Pancreas (tissue), 10 donors: ENCODE measurements around the gene PLB1. TPM values are rescaled to one million over a fixed set of nuclear protein-coding genes. Genes with fewer than 3 reads are reported as not detected.

Experiments
- ATAC-seq, 4 donors: fragments of 200-7000 bp; cut with Tn5 transposase; one replicate each; pipeline versions ENCODE4 v1.8.0 to v1.9.1; 2020; ENCODE audit warnings: mild to moderate bottlenecking in 4 of 4, moderate library complexity in 4 of 4
- DNase-seq, 6 donors: peaks; one replicate each; pipeline ENCODE4 v3.0.0-alpha.2; 2020
- FAIRE-seq: peaks from 2 replicates; lab custom pipeline; 2012; peaks lifted over from hg19 to GRCh38; lab: Jason Lieb, UNC
- H3K27ac ChIP-seq, 4 donors: fragments of 200-600 bp; sonication (generic); 1 replicate in 3 of 4; 2 replicates in 1 of 4; pipeline versions ENCODE4 v1.5.0 to v1.8.0; 2020
- H3K27me3 ChIP-seq, 4 donors: fragments of 200-600 bp; one replicate each; pipeline ENCODE4 v1.8.0; 2021
- H3K36me3 ChIP-seq, 3 donors: fragments of 200-600 bp; sonication (generic) in 1 of 3; one replicate each; pipeline versions ENCODE4 v1.5.0 to v1.8.0; 2020 to 2021
- H3K4me1 ChIP-seq, 3 donors: fragments of 200-600 bp; one replicate each; pipeline ENCODE4 v1.8.0; 2021
- H3K4me3 ChIP-seq, 4 donors: fragments of 200-600 bp; sonication (generic) in 2 of 4; one replicate each; pipeline versions ENCODE4 v1.5.0 to v1.8.0; 2020 to 2021
- H3K9me3 ChIP-seq, 4 donors: fragments of 200-600 bp; one replicate each; pipeline ENCODE4 v1.8.0; 2021
- CTCF ChIP-seq, 4 donors: fragments of 200-600 bp; sonication (generic) in 3 of 4; IDR thresholded peaks; one replicate each; pipeline versions ENCODE4 v1.5.0 to v1.8.0; 2021; ENCODE audit warnings: antibody characterized with exemption in 4 of 4
- WGBS, 2 donors: extraction: QIAGEN DNeasy Blood & Tissue Kit; methylation state at CpG; one replicate each; pipeline ENCODE4 v1.1.7; 2013; 5-methylcytosine and 5-hydroxymethylcytosine counted together
- intact Hi-C, 3 donors: fragments of 100-400 bp; cut with DNase I; formaldehyde crosslinking; loops; one replicate each; pipeline versions ENCODE4 v1.11.1 to v1.14.2; 2022
- polyA plus RNA-seq, 2 donors: library from polyadenylated mRNA; stranded (reverse); fragments of 200-250 nt; gene quantifications; one replicate each; pipeline ENCODE4 v1.2.3, GENCODE V29; 2013
- total RNA-seq, 6 donors: library from RNA; stranded (reverse); fragmentation: NEBNext Ultra II Directional in 4 of 6; extraction: Animal tissue kit (Norgen Biotek cat#: 25700) in 4 of 6; gene quantifications; one replicate each; pipeline versions ENCODE4 v1.2.1 to v1.2.4, GENCODE V29; 2021 to 2023
- donor health status: healthy with polysubstance abuse.
- donor health status: DM: no; HTN: no; CAD: no; lungs with moderate emphysema.
- donor health status: DM: no; HTN: no; CAD: no.
- donor health status: control.
- donor health status: control.
- donor health status: Bipolar disorder and iron deficiency.
- donor health status: DM: yes; HTN: yes; CAD: no.
- donor health status: DM: no; HTN: no; CAD: no.
- donor health status: DM: no; HTN: no; CAD: no.
- donor health status: DM: yes; HTN: yes; CAD: no.

The PLB1 gene
- total and polyA plus RNA-seq, 8 donors: 0.16 to 2.4 (median 0.93) TPM

DNA sequence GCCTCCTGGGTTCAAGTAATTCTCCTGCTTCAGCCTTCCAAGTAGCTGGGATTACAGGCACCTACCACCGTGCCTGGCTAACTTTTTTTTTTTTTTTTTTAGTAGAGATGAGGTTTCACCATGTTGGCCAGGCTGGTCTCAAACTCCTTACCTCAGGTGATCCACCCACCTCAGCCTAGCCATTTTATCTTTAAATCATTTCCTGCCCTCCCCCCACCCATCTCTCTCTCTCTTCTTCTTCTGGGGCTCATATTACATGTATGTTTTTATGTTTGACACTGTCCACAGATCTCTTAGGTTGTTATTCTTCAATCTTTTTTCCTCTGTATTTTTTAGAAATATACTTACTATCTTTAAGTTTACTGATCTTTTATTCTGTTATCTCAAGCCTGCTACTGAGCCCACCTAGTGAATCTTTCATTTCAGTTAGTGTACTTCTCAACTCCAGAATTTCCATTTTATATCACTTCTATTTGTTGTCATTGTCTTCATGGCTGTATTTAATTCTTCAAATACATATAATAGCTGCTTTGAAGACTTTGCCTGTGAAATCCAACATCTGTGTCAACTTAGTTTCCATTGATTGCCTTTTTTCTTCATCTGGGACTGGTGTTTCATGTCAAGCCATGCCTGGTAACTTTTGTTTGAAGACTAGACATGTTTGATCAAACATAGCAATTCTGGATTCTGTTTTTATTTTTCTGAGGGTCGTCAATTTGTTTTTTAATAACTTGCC lies 16.2 kb downstream of the PLB1 start:
- no peaks in the 10 kb centered on the region for H3K27me3 ChIP-seq
- FAIRE-seq: no peak
- TF ChIP-seq CTCF (IDR thresholded peaks at IDR 0.05): no peak
- DNase-seq: no peak
- H3K27ac ChIP-seq: no peak overlapping the region
- H3K36me3 ChIP-seq: no peaks in the 10 kb centered on the region
- no peak overlapping the region for H3K4me3 ChIP-seq
- peak; percentile 26 to 65 (median 56) for ATAC-seq
- no peaks in the 10 kb centered on the region for H3K9me3 ChIP-seq
- intact Hi-C loops: no loop called here
- WGBS, 2 donors: 32 to 50% methylated on average over 2 of the region's 2 CpGs
- H3K4me1 ChIP-seq: no peaks in the 10 kb centered on the region

GRCh38 chr2:28512607-28512965 lies 16.7 kb downstream of the PLB1 start:
- 64 to 71% methylated on average over 1 of the region's 1 CpG for WGBS, 2 donors
- H3K27ac ChIP-seq: peak overlapping the region in 1 of 4 donors; percentile 8
- H3K4me1 ChIP-seq: no peaks in the 10 kb centered on the region
- intact Hi-C loops: no loop called here
- FAIRE-seq: no peak
- H3K36me3 ChIP-seq: no peaks in the 10 kb centered on the region
- no peaks in the 10 kb centered on the region for H3K27me3 ChIP-seq
- no peak for DNase-seq
- no peak overlapping the region for H3K4me3 ChIP-seq
- H3K9me3 ChIP-seq: no peaks in the 10 kb centered on the region
- ATAC-seq: peak in 2 of 4 donors; percentile 34 to 41
- TF ChIP-seq CTCF (IDR thresholded peaks at IDR 0.05): no peak

DNA sequence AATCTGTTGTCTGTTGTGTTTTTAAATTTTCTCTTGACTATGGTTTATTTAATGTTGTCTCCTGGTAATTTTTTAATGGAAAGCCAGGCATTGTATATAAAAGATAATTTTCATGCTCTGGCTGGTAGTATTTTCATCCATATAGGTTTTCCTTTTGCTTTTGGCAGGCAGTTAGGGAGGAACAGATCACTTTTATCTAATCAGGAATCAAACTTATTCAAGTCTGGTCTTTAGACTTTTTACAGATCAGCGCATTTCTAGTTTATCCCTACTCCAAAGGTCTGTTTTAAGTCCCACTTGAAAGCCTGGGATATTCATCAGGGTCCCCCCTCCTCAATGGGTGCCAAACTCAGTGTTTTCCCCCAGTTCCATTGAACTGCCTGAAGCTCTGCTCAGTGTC lies 17.2 kb downstream of the PLB1 start:
- Histone ChIP-seq H3K4me3 (no peak overlapping the region), H3K27ac (peak overlapping the region in 1 of 4 donors; percentile 8), H3K27me3 (no peaks in the 10 kb centered on the region), H3K4me1 (no peaks in the 10 kb centered on the region), H3K36me3 (no peaks in the 10 kb centered on the region), H3K9me3 (no peaks in the 10 kb centered on the region)
- WGBS, 2 donors: 87 to 88% methylated on average over 1 of the region's 1 CpG
- DNase-seq (no peak), ATAC-seq (no peak), FAIRE-seq (no peak)
- no peak for TF ChIP-seq CTCF (IDR thresholded peaks at IDR 0.05)
- intact Hi-C loops: no loop called here

- H3K27me3 ChIP-seq: no peaks in the 10 kb centered on the region
- DNase-seq (no peak), FAIRE-seq (no peak), ATAC-seq (peak in 1 of 4 donors; percentile 18)
- H3K9me3 ChIP-seq: no peaks in the 10 kb centered on the region
- no peak for TF ChIP-seq CTCF (IDR thresholded peaks at IDR 0.05)
- no peak overlapping the region for H3K4me3 ChIP-seq
- H3K27ac ChIP-seq: no peak overlapping the region
- no peaks in the 10 kb centered on the region for H3K4me1 ChIP-seq
- no peaks in the 10 kb centered on the region for H3K36me3 ChIP-seq
- WGBS, 2 donors: 94 to 97% methylated on average over 5 of the region's 5 CpGs
- intact Hi-C loops: no loop called here
Measured at GRCh38 chr2:28515176-28515751, 19.4 kb downstream of the PLB1 start.

DNA sequence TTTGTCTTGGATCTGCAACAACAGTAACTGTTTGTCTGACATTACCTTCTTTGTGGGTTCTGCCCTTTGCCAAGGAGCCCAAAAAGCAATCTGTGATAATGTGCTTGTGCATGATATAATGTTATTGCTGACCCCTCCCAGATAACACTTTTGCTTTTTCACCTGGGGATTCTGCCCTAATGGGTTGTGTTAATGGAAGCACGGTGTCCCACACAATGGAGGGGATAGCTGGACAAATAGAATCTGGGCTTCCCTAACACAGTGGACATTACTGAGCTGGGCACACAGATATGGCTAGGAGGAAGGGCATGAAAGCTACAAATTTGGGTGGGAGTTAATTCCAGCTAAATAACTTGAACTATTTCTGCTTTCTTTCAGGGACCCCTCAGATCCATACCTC lies 20.6 kb downstream of the PLB1 start:
- Histone ChIP-seq H3K4me3 (no peak overlapping the region), H3K4me1 (no peaks in the 10 kb centered on the region), H3K27me3 (no peaks in the 10 kb centered on the region), H3K9me3 (no peaks in the 10 kb centered on the region), H3K27ac (no peak overlapping the region), H3K36me3 (no peaks in the 10 kb centered on the region)
- no peak for ATAC-seq
- no peak for TF ChIP-seq CTCF (IDR thresholded peaks at IDR 0.05)
- intact Hi-C loops: no loop called here
- WGBS, 2 donors: 90% methylated on average over 1 of the region's 1 CpG
- no peak for DNase-seq
- FAIRE-seq: no peak
